T follicular helper cell (primary cell): Measurements from ENCODE around the gene TSPAN14.
A peak's percentile ranks its signal among the peaks of the same experiment; 100 is the strongest.
"Not testable (repeated sequence)": the region's sequence is repeated elsewhere in the genome, so short reads cannot be mapped to it uniquely, and the experiment has no call there.

Experiments used
- DNase-seq: peaks from one replicate; pipeline ENCODE4 v3.0.0-alpha.2; 2020; ENCODE audit warnings: low read depth

Gene TSPAN14

GRCh38 chr10:80524190-80524909, 70.2 kb downstream of the TSPAN14 start:
- DNase-seq, result no peak

GRCh38 chr10:80526218-80526617, 72.1 kb downstream of the TSPAN14 start:
- no peak for DNase-seq

GRCh38 chr10:80526742-80527141, 72.6 kb downstream of the TSPAN14 start:
- no peak for DNase-seq

- DNase-seq, result no peak
These were observed 74.1 kb downstream of the TSPAN14 start for GRCh38 chr10:80528185-80528700.

- DNase-seq, result no peak
These were observed 74.8 kb downstream of the TSPAN14 start for GRCh38 chr10:80528901-80529300.

GRCh38 chr10:80529604-80530003, 75.5 kb downstream of the TSPAN14 start:
- DNase-seq, result no peak

- DNase-seq, result peak; percentile 25
These were observed 76.1 kb downstream of the TSPAN14 start for GRCh38 chr10:80530251-80530650.

- no peak for DNase-seq
These were observed 76.7 kb downstream of the TSPAN14 start for GRCh38 chr10:80530816-80531215.

GRCh38 chr10:80532571-80532970, 78.5 kb downstream of the TSPAN14 start:
- DNase-seq, result no peak

GRCh38 chr10:80534059-80534458, 79.9 kb downstream of the TSPAN14 start:
- DNase-seq, result not testable (repeated sequence)

GRCh38 chr10:80534646-80535045, 80.5 kb downstream of the TSPAN14 start:
- DNase-seq, result not testable (repeated sequence)

- peak; percentile 62 for DNase-seq
These were observed 81.7 kb downstream of the TSPAN14 start for GRCh38 chr10:80535671-80536360.

GRCh38 chr10:80536361-80536835, 82.3 kb downstream of the TSPAN14 start:
- DNase-seq, result no peak

- no peak for DNase-seq
These were observed 83.1 kb downstream of the TSPAN14 start for GRCh38 chr10:80537086-80537735.

GRCh38 chr10:80537736-80538480, 83.8 kb downstream of the TSPAN14 start, which contains the start of gene SH2D4B:
SH2D4B (plus strand) TSS chr10:80537902; CDS start chr10:80538332, 430 bp downstream.
- DNase-seq, result no peak

GRCh38 chr10:80538481-80539185, 84.5 kb downstream of the TSPAN14 start:
- no peak for DNase-seq

- no peak for DNase-seq
These were observed 85.4 kb downstream of the TSPAN14 start for GRCh38 chr10:80539421-80540031.

- DNase-seq, result no peak
These were observed 86.0 kb downstream of the TSPAN14 start for GRCh38 chr10:80540136-80540535.

GRCh38 chr10:80540618-80540980, 86.5 kb downstream of the TSPAN14 start:
- DNase-seq, result no peak

GRCh38 chr10:80540981-80541750, 87.1 kb downstream of the TSPAN14 start:
- DNase-seq, result no peak
